ENCODE measurements around the gene ZNF385A. TPM values are rescaled to one million over a fixed set of nuclear protein-coding genes. Genes with fewer than 3 reads are reported as not detected.
A peak's percentile ranks its signal among the peaks of the same experiment; 100 is the strongest.

Gene ZNF385A
- total RNA-seq, 1 experiment from 2014 or later = 5.9 TPM

- no peaks in the 10 kb centered on the region for H3K27me3 ChIP-seq (ENCODE audit: control insufficient read depth, insufficient read depth, low read length)
- H3K9me3 ChIP-seq (ENCODE audit: control insufficient read depth, insufficient read depth, low read depth, low read length) = no peaks in the 10 kb centered on the region
- ATAC-seq = 0 out of 2 replicates have a peak, but pooled peaks have one; percentile 41
- POLR2A ChIA-PET = no interaction called here
- H3K27ac ChIP-seq (ENCODE audit: low read length) = no peak overlapping the region
- peaks cover 2% of the 10 kb centered on the region for H3K36me3 ChIP-seq (ENCODE audit: control insufficient read depth, insufficient read depth, low read length)
- BruUV-seq (replicated peaks) = no TSS peak
- intact Hi-C loops (cut with micrococcal nuclease; ENCODE audit: unreplicated experiment) (no loop called here), in situ Hi-C loops (cut with HindIII; ENCODE audit: low pct_unique_long_range_greater_than_20kb, low sequenced_read_pairs) (no loop called here)
- H3K4me1 ChIP-seq (ENCODE audit: control insufficient read depth, insufficient read depth, low read length) = no peaks in the 10 kb centered on the region
- CTCF ChIA-PET = interaction anchor here (1.2 to 1.3 kb wide), 2 partner anchors 8 to 34 kb away, joined by 3 read pairs; no protein-coding TSS in a partner anchor
- TF ChIP-seq SIN3A (IDR thresholded peaks at IDR 0.05; ENCODE audit: borderline replicate concordance, insufficient read depth, low read depth, low read length) = no peak
- TF ChIP-seq POLR2AphosphoS5 (IDR thresholded peaks at IDR 0.05; ENCODE audit: low read depth, low read length) = no peak
- TF ChIP-seq, protein P1, sequence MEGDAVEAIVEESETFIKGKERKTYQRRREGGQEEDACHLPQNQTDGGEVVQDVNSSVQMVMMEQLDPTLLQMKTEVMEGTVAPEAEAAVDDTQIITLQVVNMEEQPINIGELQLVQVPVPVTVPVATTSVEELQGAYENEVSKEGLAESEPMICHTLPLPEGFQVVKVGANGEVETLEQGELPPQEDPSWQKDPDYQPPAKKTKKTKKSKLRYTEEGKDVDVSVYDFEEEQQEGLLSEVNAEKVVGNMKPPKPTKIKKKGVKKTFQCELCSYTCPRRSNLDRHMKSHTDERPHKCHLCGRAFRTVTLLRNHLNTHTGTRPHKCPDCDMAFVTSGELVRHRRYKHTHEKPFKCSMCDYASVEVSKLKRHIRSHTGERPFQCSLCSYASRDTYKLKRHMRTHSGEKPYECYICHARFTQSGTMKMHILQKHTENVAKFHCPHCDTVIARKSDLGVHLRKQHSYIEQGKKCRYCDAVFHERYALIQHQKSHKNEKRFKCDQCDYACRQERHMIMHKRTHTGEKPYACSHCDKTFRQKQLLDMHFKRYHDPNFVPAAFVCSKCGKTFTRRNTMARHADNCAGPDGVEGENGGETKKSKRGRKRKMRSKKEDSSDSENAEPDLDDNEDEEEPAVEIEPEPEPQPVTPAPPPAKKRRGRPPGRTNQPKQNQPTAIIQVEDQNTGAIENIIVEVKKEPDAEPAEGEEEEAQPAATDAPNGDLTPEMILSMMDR (IDR thresholded peaks at IDR 0.05) = peak; percentile 97
- H3K4me3 ChIP-seq (ENCODE audit: low read depth in 2 of 2, low read length in 2 of 2) = no peak overlapping the region
- peak; percentile 39 for DNase-seq (ENCODE audit: low read depth, low spot score)
These were observed 19.8 kb upstream of the ZNF385A start for GRCh38 chr12:54404061-54405004.

GRCh38 chr12:54401119-54401518 lies 16.6 kb upstream of the ZNF385A start:
- POLR2A ChIA-PET = no interaction called here
- Histone ChIP-seq H3K27me3 (ENCODE audit: control insufficient read depth, insufficient read depth, low read length) (no peaks in the 10 kb centered on the region), H3K27ac (ENCODE audit: low read length) (no peak overlapping the region), H3K4me1 (ENCODE audit: control insufficient read depth, insufficient read depth, low read length) (no peaks in the 10 kb centered on the region), H3K9me3 (ENCODE audit: control insufficient read depth, insufficient read depth, low read depth, low read length) (no peaks in the 10 kb centered on the region), H3K36me3 (ENCODE audit: control insufficient read depth, insufficient read depth, low read length) (peaks cover 7% of the 10 kb centered on the region), H3K4me3 (ENCODE audit: low read depth in 2 of 2, low read length in 2 of 2) (no peak overlapping the region)
- DNase-seq (ENCODE audit: low read depth, low spot score) = no peak
- in situ Hi-C loops (cut with HindIII; ENCODE audit: low pct_unique_long_range_greater_than_20kb, low sequenced_read_pairs) (no loop called here), intact Hi-C loops (cut with micrococcal nuclease; ENCODE audit: unreplicated experiment) (no loop called here)
- no TSS peak for BruUV-seq (replicated peaks)
- TF ChIP-seq, protein P1 (IDR thresholded peaks at IDR 0.05) = no peak
- TF ChIP-seq POLR2AphosphoS5 (IDR thresholded peaks at IDR 0.05; ENCODE audit: low read depth, low read length) (no peak), TCF7L2 (IDR thresholded peaks at IDR 0.05; ENCODE audit: low read depth, low read length) (no peak), REST (IDR thresholded peaks at IDR 0.05; ENCODE audit: insufficient read depth in 1 of 2, low read depth in 2 of 2, low read length in 1 of 2) (no peak), SIN3A (IDR thresholded peaks at IDR 0.05; ENCODE audit: borderline replicate concordance, insufficient read depth, low read depth, low read length) (no peak)
- no peak for ATAC-seq
- CTCF ChIA-PET = no interaction called here

Measured in Panc1 (cell line).